Neural crest cell (in vitro differentiated cells): ENCODE results near the gene GALNT3. TPM values are rescaled to one million over a fixed set of nuclear protein-coding genes. Genes with fewer than 3 reads are reported as not detected.

Source experiments
- DNase-seq: peaks from one replicate; pipeline ENCODE4 v3.0.0; 2021; ENCODE audit warnings: low read depth, mixed read lengths, low spot score
- H3K27ac Mint-ChIP-seq: one replicate; pipeline ENCODE4 v1.8.0; 2021; ENCODE audit warnings: mild to moderate bottlenecking, mixed read lengths; ENCODE audit not compliant: unreplicated experiment
- H3K27me3 Mint-ChIP-seq: 2 replicates; pipeline ENCODE4 v1.8.0; 2021; ENCODE audit warnings: low read depth, mild to moderate bottlenecking, mixed read lengths
- H3K36me3 Mint-ChIP-seq: 2 replicates; pipeline ENCODE4 v1.8.0; 2021; ENCODE audit warnings: low read depth, mild to moderate bottlenecking, mixed read lengths
- H3K4me1 Mint-ChIP-seq: 2 replicates; pipeline ENCODE4 v1.8.0; 2021; ENCODE audit warnings: mixed read lengths
- H3K4me3 Mint-ChIP-seq: one replicate; pipeline ENCODE4 v1.8.0; 2021; ENCODE audit warnings: mild to moderate bottlenecking, mixed read lengths
- H3K9me3 Mint-ChIP-seq: 2 replicates; pipeline ENCODE4 v1.8.0; 2021; ENCODE audit warnings: mixed read lengths
- total RNA-seq: library from RNA; stranded (reverse); gene quantifications from 2 replicates; pipeline ENCODE4 v1.2.1, GENCODE V29; 2021
- TF ChIP-seq, protein P1 (sequence below): fragments of 200-600 bp; sonication (generic); conservative IDR thresholded peaks from 2 replicates; pipeline ENCODE4 v1.5.0; 2021; ENCODE audit warnings: antibody characterized with exemption, mild to moderate bottlenecking

GALNT3 gene
- total RNA-seq, 1 donor from 2014 or later, result 3.1 TPM

GRCh38 chr2:165791421-165792103 lies 2.5 kb downstream of the GALNT3 start:
- H3K4me3 Mint-ChIP-seq, result no peak overlapping the region
- H3K27me3 Mint-ChIP-seq, result peaks cover 55% of the 10 kb centered on the region
- no peak overlapping the region for H3K27ac Mint-ChIP-seq
- H3K36me3 Mint-ChIP-seq, result no peaks in the 10 kb centered on the region
- H3K9me3 Mint-ChIP-seq, result no peaks in the 10 kb centered on the region
- no peak for DNase-seq
- TF ChIP-seq, protein P1, sequence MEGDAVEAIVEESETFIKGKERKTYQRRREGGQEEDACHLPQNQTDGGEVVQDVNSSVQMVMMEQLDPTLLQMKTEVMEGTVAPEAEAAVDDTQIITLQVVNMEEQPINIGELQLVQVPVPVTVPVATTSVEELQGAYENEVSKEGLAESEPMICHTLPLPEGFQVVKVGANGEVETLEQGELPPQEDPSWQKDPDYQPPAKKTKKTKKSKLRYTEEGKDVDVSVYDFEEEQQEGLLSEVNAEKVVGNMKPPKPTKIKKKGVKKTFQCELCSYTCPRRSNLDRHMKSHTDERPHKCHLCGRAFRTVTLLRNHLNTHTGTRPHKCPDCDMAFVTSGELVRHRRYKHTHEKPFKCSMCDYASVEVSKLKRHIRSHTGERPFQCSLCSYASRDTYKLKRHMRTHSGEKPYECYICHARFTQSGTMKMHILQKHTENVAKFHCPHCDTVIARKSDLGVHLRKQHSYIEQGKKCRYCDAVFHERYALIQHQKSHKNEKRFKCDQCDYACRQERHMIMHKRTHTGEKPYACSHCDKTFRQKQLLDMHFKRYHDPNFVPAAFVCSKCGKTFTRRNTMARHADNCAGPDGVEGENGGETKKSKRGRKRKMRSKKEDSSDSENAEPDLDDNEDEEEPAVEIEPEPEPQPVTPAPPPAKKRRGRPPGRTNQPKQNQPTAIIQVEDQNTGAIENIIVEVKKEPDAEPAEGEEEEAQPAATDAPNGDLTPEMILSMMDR, result no peak
- H3K4me1 Mint-ChIP-seq, result peaks cover 8% of the 10 kb centered on the region

DNA sequence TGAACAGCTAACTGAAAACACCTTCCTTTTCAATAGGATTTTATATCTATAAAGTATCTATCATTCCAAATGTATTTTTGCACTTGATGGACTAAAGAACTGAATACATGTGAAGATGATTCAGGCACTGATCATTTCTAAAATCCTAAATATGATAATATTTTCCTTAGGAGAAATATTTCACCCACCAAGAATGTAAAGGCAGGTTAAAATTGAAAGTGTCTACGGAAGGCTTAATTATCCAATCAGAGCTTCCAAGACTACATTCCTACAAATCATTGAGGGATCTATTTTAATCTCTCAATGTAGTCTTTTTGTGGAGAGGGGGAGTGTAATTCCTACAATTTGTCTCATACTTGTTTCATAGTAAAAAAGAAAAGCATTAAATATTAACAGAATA lies 3.6 kb downstream of the GALNT3 start:
- Mint-ChIP-seq H3K9me3 (no peaks in the 10 kb centered on the region), H3K27ac (no peak overlapping the region), H3K4me3 (no peak overlapping the region), H3K36me3 (no peaks in the 10 kb centered on the region), H3K27me3 (peaks cover 47% of the 10 kb centered on the region), H3K4me1 (peaks cover 8% of the 10 kb centered on the region)
- TF ChIP-seq, protein P1, result no peak
- no peak for DNase-seq

DNA sequence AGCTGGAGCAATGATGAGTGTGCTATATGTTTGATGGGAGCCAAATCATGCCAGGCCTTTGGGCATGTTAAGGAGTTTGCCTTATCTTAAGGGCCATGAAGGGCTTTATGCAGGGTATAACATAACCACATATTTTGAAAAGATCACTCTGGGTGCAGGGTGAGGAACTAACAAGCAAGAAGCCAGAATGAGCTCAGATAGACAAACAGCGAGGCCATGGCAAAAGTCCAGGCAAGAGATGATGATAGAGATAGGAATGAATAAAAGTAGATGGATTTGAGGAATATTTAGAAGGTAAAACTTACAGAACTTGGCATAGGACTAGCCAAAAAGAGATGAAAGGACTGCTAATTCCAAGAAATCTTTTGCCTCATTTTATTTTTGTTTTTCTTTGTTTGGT lies 6.7 kb downstream of the GALNT3 start:
- H3K27ac Mint-ChIP-seq, result no peak overlapping the region
- TF ChIP-seq, protein P1, result no peak
- H3K27me3 Mint-ChIP-seq, result peaks cover 23% of the 10 kb centered on the region
- no peak for DNase-seq
- no peak overlapping the region for H3K4me3 Mint-ChIP-seq
- no peaks in the 10 kb centered on the region for H3K4me1 Mint-ChIP-seq
- no peaks in the 10 kb centered on the region for H3K9me3 Mint-ChIP-seq
- peaks cover 2% of the 10 kb centered on the region for H3K36me3 Mint-ChIP-seq

DNA sequence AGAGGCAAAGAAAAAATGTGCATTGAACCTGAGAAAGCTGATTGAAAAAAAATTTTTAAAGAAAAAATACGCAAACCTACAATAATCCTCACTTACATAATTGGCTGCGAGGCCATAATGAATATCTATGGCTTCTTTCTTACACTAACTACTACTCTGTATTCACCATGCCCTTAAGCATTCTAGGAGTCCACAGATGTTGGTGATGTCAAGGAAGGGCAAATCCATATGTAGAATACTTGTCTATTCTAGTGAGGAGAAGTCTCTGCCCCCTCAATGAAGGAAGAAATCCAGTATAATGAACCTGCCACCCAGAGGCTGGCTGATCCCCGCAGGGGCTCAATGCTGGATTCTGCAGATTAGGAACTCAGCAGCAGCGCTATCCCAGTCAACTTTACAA lies 14.3 kb downstream of the GALNT3 start:
- Mint-ChIP-seq H3K27me3 (no peaks in the 10 kb centered on the region), H3K4me3 (no peak overlapping the region), H3K9me3 (peaks cover 7% of the 10 kb centered on the region), H3K27ac (no peak overlapping the region), H3K36me3 (peaks cover 5% of the 10 kb centered on the region), H3K4me1 (no peaks in the 10 kb centered on the region)
- TF ChIP-seq, protein P1, result no peak
- no peak for DNase-seq

- no peak for DNase-seq
- H3K4me1 Mint-ChIP-seq, result no peaks in the 10 kb centered on the region
- peaks cover 2% of the 10 kb centered on the region for H3K36me3 Mint-ChIP-seq
- H3K4me3 Mint-ChIP-seq, result no peak overlapping the region
- H3K9me3 Mint-ChIP-seq, result peaks cover 11% of the 10 kb centered on the region
- no peak overlapping the region for H3K27ac Mint-ChIP-seq
- TF ChIP-seq, protein P1, result peak; percentile 53
- no peaks in the 10 kb centered on the region for H3K27me3 Mint-ChIP-seq
Measured at GRCh38 chr2:165778653-165779451, 15.2 kb downstream of the GALNT3 start.
